AML-193 (cell line): Measurements from ENCODE around the gene STX16.

ENCODE experiments used
- DNase-seq, 2 experiments: peaks; one replicate each; lab custom pipeline; 2025; lab: John Stamatoyannopoulos, UW

The STX16 gene

DNA sequence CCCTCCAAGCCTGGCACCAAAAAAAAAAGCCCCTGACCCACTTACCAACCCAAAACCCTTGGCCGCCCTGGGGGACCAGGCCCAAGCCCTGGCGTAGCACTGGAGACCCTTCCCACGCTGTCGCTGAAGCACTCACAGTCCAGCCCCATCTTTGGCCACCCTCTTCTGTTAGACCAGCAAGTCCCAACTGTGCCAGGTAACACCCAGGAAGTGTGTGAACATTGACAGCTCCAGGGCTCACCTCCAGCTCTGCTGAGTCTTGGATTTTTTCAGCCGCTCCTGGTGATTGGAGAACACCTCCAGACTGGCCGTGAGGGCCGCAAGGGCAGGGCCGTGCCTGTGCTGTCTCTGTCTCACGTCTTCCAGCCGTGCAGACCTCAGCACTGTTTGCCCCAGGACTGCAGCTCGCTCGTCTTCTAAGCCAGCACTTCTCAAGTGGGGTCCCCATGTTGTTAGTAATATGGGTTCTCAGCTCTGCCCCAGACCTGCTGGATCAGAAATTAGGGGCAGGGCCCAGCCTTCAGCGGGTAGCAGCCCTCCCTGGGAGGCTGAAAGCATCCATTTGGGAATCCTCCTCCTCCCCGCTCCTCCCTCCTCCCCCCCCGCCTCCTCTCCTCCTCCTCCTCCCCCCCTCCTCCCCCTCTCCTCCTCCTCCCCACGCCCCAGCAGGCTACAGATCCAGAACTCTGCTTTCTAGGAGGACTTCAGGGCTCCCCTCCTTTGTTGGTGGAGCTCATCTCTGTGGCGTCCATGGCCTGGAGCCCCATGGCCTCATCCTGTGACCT, 59.6 kb downstream of the STX16 start:
- DNase-seq = no peak

GRCh38 chr20:58711266-58712051, 60.4 kb downstream of the STX16 start:
- DNase-seq = no peak

DNA sequence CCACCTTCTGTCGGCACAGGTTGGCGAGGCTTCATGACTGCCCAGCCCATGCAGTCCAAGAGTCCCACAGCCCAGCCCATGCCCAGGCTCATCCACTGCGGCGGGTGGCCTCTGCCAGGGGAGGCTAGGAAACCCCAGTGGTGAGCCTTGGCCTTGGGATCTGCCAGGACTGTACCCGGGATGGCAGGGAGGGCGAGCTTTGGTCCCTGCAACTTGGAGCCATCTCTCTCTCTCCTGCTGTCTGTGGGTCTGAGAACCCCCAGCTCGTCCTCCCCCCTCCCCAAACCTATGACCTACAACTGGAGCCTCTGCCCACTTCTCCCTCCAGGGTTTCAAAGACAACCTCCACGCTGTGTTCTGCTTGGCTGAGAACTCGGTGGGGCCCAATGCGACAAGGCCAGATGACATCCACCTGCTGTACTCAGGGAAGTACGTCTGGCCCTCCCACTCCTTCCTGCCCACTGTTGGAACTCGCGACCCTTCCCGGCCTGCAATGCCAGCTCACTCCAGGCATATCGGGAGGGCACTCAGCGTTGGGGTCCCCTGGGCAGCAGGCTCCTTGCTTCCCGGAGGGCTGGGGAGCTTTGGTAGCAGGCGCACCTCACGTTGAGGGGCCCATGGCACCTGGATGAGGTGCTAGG, 61.2 kb downstream of the STX16 start:
- DNase-seq = no peak

- no peak for DNase-seq
Observed at GRCh38 chr20:58712806-58713731, 62.0 kb downstream of the STX16 start.

DNA sequence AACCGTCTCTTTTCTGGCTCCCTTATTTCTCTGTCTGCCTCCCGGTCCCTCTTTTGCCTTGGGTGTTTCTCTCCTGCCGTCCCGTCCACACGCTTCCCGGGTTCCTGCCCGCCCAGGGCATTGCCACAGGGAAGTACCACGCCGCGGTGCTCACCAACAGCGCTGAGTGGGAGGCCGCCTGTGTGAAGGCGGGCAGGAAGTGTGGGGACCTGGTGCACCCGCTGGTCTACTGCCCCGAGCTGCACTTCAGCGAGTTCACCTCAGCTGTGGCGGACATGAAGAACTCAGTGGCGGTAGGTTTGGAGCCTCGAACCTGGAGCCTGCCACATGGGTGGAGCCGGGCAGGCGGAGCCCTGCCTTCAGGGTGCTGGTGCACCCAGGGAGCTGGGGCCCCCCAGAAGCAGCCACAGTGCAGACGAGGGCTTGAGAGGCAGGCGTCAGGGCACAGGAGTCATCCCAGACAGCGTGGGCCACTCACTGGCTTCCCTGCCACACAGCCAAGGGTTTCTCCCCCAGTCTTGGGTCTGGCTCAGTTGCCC, 62.8 kb downstream of the STX16 start:
- no peak for DNase-seq

- no peak for DNase-seq
Observed at GRCh38 chr20:58714340-58714922, 63.3 kb downstream of the STX16 start.

GRCh38 chr20:58714923-58715351, 63.9 kb downstream of the STX16 start:
- no peak for DNase-seq

GRCh38 chr20:58715391-58715800, 64.3 kb downstream of the STX16 start:
- DNase-seq = no peak

GRCh38 chr20:58715801-58716475, 64.9 kb downstream of the STX16 start:
- DNase-seq = no peak

GRCh38 chr20:58716476-58717277, 65.6 kb downstream of the STX16 start:
- no peak for DNase-seq

- no peak for DNase-seq
Observed at GRCh38 chr20:58717278-58718091, 66.4 kb downstream of the STX16 start.

- DNase-seq = no peak
Observed at GRCh38 chr20:58718121-58718563, 67.1 kb downstream of the STX16 start.

- no peak for DNase-seq
Observed at GRCh38 chr20:58718729-58719128, 67.6 kb downstream of the STX16 start.

GRCh38 chr20:58719258-58719657, 68.2 kb downstream of the STX16 start:
- DNase-seq = no peak

GRCh38 chr20:58719971-58720371, 68.9 kb downstream of the STX16 start:
- DNase-seq = no peak

GRCh38 chr20:58720890-58721289, 69.8 kb downstream of the STX16 start:
- no peak for DNase-seq

GRCh38 chr20:58721951-58722778, 71.1 kb downstream of the STX16 start:
- DNase-seq = no peak
